SU-DHL-6 (cell line): ENCODE data around the gene PDS5A.

Source experiments
- H2AFZ ChIP-seq: fragments of 200-600 bp; sonication (generic); 2 replicates; pipeline ENCODE4 v1.6.1; 2014; ENCODE audit warnings: low read depth, mild to moderate bottlenecking, moderate library complexity, mixed read lengths, antibody characterized with exemption, low read length; ENCODE audit not compliant: severe bottlenecking
- H3F3A ChIP-seq: fragments of 200-600 bp; shearing (Covaris generic); 2 replicates; pipeline ENCODE4 v1.6.0; 2016; ENCODE audit warnings: antibody characterized with exemption, mild to moderate bottlenecking; ENCODE audit not compliant: insufficient read depth
- H3K27ac ChIP-seq: fragments of 200-600 bp; sonication (generic); 2 replicates; pipeline ENCODE4 v1.5.1; 2016; ENCODE audit warnings: low read depth, mild to moderate bottlenecking, low read length, moderate library complexity, mixed read lengths
- H3K27me3 ChIP-seq: fragments of 200-600 bp; sonication (generic), shearing (Covaris generic); 2 replicates; pipeline ENCODE4 v1.6.0; 2014; ENCODE audit warnings: mild to moderate bottlenecking, low read length
- H3K36me3 ChIP-seq: fragments of 200-600 bp; sonication (generic); 2 replicates; pipeline ENCODE4 v1.6.1; 2014; ENCODE audit warnings: mild to moderate bottlenecking, low read length, mixed read lengths
- H3K4me2 ChIP-seq: fragments of 300-600, 200-600 bp; shearing (Covaris generic), sonication (generic); 2 replicates; pipeline ENCODE4 v1.6.0; 2014; ENCODE audit warnings: low read length, low read depth, mild to moderate bottlenecking; ENCODE audit not compliant: poor library complexity, severe bottlenecking
- H3K4me3 ChIP-seq: fragments of 200-600 bp; sonication (generic); 2 replicates; pipeline ENCODE4 v1.5.1; 2014; ENCODE audit warnings: antibody characterized with exemption, low read length, mild to moderate bottlenecking, mixed read lengths; ENCODE audit not compliant: insufficient read depth, poor library complexity, severe bottlenecking
- H3K79me2 ChIP-seq: fragments of 200-600 bp; sonication (generic); 2 replicates; pipeline ENCODE4 v1.6.1; 2014; ENCODE audit warnings: mild to moderate bottlenecking, low read length, moderate library complexity; ENCODE audit not compliant: insufficient read depth
- H3K9ac ChIP-seq: fragments of 200-600 bp; sonication (generic); 2 replicates; pipeline ENCODE4 v1.7.0; 2014; ENCODE audit warnings: mild to moderate bottlenecking, low read length
- H3K9me2 ChIP-seq: fragments of 200-600 bp; sonication (generic); replicated peaks from 2 replicates; pipeline ENCODE4 v1.6.1; 2014; ENCODE audit warnings: low read length; ENCODE audit not compliant: insufficient read depth
- H3K9me3 ChIP-seq: fragments of 200-600 bp; sonication (generic); 2 replicates; pipeline ENCODE4 v1.6.1; 2014; ENCODE audit warnings: low read length, mixed read lengths; ENCODE audit not compliant: insufficient read depth
- H4K20me1 ChIP-seq: fragments of 200-600 bp; sonication (generic); 2 replicates; pipeline ENCODE4 v1.6.1; 2014; ENCODE audit warnings: low read depth, mild to moderate bottlenecking, antibody characterized with exemption, low read length, moderate library complexity, mixed read lengths
- EZH2phosphoT487 ChIP-seq: fragments of 200-600 bp; sonication (generic), shearing (Covaris generic); conservative IDR thresholded peaks from 2 replicates; pipeline ENCODE4 v1.6.1; 2018; ENCODE audit warnings: mild to moderate bottlenecking, antibody characterized with exemption, low read length, moderate library complexity, mixed read lengths
- TF ChIP-seq, protein P1 (sequence below): fragments of 200-600 bp; sonication (generic); IDR thresholded peaks from one replicate; pipeline ENCODE4 v1.5.1; 2017; ENCODE audit warnings: antibody characterized with exemption, mild to moderate bottlenecking, low read length, moderate library complexity; ENCODE audit not compliant: insufficient read depth, poor library complexity, severe bottlenecking

PDS5A gene

DNA sequence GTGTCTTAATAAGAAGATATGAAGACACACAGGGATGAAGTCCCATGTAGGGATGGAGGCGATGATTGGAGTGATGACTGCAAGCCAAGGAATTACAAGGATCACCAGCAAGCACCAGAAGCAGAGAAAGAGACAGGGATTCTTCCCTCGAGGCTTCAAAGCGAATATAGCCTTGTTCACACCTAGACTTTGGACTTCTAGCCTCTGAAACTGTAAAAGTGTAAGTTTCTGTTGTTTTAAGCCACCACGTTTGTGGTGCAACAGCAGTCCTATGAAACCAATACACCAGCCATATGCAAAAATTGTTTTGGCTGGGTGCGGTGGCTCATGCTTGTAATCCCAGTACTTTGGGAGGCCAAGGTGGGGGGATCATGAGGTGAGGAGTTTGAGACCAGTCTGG is 9.8 kb upstream of the PDS5A start:
- Histone ChIP-seq H3K4me2 (no peak overlapping the region), H3K9me2 (no peaks in the 10 kb centered on the region), H3K9me3 (no peaks in the 10 kb centered on the region), H3K27ac (no peak overlapping the region), H3K79me2 (no peaks in the 10 kb centered on the region), H3K9ac (no peak overlapping the region), H3F3A (no peaks in the 10 kb centered on the region), H3K36me3 (no peaks in the 10 kb centered on the region), H3K27me3 (no peaks in the 10 kb centered on the region), H4K20me1 (no peaks in the 10 kb centered on the region), H2AFZ (no peak overlapping the region), H3K4me3 (no peak overlapping the region)
- no peak for TF ChIP-seq EZH2phosphoT487
- TF ChIP-seq, protein P1, sequence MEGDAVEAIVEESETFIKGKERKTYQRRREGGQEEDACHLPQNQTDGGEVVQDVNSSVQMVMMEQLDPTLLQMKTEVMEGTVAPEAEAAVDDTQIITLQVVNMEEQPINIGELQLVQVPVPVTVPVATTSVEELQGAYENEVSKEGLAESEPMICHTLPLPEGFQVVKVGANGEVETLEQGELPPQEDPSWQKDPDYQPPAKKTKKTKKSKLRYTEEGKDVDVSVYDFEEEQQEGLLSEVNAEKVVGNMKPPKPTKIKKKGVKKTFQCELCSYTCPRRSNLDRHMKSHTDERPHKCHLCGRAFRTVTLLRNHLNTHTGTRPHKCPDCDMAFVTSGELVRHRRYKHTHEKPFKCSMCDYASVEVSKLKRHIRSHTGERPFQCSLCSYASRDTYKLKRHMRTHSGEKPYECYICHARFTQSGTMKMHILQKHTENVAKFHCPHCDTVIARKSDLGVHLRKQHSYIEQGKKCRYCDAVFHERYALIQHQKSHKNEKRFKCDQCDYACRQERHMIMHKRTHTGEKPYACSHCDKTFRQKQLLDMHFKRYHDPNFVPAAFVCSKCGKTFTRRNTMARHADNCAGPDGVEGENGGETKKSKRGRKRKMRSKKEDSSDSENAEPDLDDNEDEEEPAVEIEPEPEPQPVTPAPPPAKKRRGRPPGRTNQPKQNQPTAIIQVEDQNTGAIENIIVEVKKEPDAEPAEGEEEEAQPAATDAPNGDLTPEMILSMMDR: no peak

DNA sequence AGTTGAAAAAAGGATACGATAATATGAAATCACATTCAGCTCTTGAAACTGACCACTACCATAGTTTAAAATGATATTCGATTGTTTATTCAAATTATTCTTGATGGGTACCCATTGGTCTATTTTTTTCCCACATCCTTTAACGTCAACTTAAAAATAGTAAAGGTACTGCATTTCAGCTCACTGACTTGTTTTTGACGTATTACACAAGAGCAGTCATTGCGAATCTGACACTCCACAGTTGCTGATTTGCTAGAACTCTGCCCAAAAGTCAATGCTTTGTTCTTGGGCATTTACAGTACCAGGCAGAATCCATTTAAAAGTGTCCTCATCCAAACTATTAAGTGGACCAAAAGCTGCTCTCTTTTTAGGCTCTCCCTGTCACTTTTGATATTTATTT is 1.2 kb upstream of the PDS5A start:
- Histone ChIP-seq H3K9me2 (no peaks in the 10 kb centered on the region), H3K4me2 (peak overlapping the region; percentile 78), H2AFZ (peak overlapping the region; percentile 52), H3K79me2 (peaks cover 34% of the 10 kb centered on the region), H4K20me1 (no peaks in the 10 kb centered on the region; the same call in 1 of the 2 replicates), H3K27ac (peak overlapping the region; percentile 79), H3K9me3 (no peaks in the 10 kb centered on the region), H3K27me3 (no peaks in the 10 kb centered on the region), H3K36me3 (peaks cover 9% of the 10 kb centered on the region; the same call in 1 of the 2 replicates), H3K4me3 (peak overlapping the region; percentile 95), H3F3A (peaks cover 11% of the 10 kb centered on the region; the same call in 1 of the 2 replicates), H3K9ac (peak overlapping the region; percentile 99)
- TF ChIP-seq, protein P1: no peak
- TF ChIP-seq EZH2phosphoT487: no peak

DNA sequence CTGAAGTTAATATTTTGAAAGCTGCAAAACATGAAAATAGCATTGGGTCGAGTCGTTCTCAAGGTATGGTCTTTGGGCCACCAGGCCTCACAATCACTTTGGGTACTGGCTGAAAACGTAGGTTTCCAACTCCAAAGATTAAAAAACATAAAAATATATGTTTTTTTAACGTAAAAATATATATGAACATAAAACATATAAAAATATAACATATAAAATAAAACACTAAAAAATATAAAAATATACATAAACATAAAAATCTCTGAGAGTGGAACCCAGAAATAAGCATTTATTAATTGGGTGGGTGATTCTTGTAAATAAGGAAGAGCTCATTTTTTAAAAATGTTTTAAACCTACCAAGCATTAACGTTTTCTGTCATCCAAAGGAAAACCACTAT is 666 bp upstream of the PDS5A start:
- H3K4me2 ChIP-seq: peak overlapping the region; percentile 78
- H3K9ac ChIP-seq: peak overlapping the region; percentile 99
- peak overlapping the region; percentile 95 for H3K4me3 ChIP-seq
- peaks cover 11% of the 10 kb centered on the region; the same call in 1 of the 2 replicates for H3F3A ChIP-seq
- H3K9me2 ChIP-seq: no peaks in the 10 kb centered on the region
- H3K79me2 ChIP-seq: peaks cover 39% of the 10 kb centered on the region
- TF ChIP-seq EZH2phosphoT487: no peak
- TF ChIP-seq, protein P1: no peak
- H3K27ac ChIP-seq: peak overlapping the region; percentile 79
- H3K27me3 ChIP-seq: no peaks in the 10 kb centered on the region
- H4K20me1 ChIP-seq: no peaks in the 10 kb centered on the region; the same call in 1 of the 2 replicates
- H2AFZ ChIP-seq: peak overlapping the region; percentile 84
- H3K9me3 ChIP-seq: no peaks in the 10 kb centered on the region
- peaks cover 9% of the 10 kb centered on the region; the same call in 1 of the 2 replicates for H3K36me3 ChIP-seq
